22Rv1 (cell line): ENCODE measurements around the gene NME2.

Experiments
- CTCF ChIP-seq: fragments of 450-650 bp; IDR thresholded peaks from 2 replicates; pipeline ENCODE4 v1.5.1; 2017; ENCODE audit warnings: mild to moderate bottlenecking
- ZFX ChIP-seq: fragments of 450-650 bp; IDR thresholded peaks from 2 replicates; pipeline ENCODE4 v1.6.1; 2017; ENCODE audit warnings: antibody characterized with exemption, borderline replicate concordance

DNA sequence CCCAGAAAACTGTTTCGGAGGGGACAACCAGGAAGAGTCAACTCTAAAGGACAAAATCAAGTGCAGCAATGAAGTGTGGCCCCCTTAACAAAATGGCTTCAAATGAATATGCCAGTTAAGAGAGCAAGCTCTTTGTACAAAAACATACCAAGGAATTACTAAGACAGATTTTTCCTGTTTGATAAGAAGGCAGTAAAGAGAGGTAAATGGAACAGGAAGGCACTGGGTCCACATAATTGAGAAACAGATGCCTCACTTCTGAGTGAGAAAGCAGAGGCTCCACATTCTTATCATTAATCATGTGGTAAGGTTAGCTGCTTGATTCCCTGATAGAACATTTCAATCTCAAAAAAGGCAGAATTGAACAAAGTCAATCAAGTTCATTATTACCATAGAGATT is 48.7 kb downstream of the NME2 start:
- TF ChIP-seq CTCF (no peak), ZFX (no peak)
